Measurements from ENCODE around the gene NRSN2.
"Not testable (repeated sequence)": the region's sequence is repeated elsewhere in the genome, so short reads cannot be mapped to it uniquely, and the experiment has no call there.

NRSN2 gene

DNA sequence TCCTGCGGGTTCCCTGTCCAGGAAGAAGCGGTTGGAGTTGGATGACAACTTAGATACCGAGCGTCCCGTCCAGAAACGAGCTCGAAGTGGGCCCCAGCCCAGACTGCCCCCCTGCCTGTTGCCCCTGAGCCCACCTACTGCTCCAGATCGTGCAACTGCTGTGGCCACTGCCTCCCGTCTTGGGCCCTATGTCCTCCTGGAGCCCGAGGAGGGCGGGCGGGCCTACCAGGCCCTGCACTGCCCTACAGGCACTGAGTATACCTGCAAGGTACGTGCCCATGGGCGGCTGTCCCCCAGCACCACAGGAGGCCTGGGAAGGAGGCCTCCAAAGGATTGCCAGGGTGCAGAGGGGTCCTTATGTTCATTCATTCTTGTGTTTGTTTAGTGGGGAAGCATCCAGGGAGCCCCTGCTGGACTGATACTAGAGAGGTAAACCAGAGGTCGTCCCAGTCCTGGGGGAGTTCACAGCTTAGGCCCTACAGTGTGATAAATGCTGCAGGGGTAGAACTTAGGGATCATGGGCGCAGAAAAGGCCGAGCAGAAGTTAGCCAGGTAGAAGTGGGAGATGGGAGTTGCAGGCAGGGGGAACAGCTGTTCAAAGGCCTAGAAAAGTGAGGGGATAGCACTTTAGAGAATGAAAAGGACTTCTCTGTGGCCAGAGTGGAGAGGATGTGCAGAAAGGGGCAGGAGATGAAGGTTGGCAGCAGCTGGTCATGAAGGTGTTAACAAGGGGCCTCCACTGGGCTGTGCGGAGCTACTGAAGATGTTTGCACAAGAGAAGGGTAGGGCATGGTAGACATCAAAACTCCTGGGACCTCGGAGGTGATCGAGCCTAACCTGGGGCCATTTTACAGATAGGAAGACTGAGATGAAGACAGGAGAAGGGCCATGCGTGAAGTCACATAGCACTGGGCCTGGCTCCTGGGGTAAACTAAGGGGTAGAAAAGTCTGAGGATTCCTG lies 41.4 kb downstream of the NRSN2 start:
- WGBS (ENCODE audit: insufficient coverage): 96% methylated on average over 20 of the region's 21 CpGs
- Histone ChIP-seq H3K4me1 (ENCODE audit: control extremely low read depth in 1 of 4, control insufficient read depth in 4 of 4, insufficient read depth in 4 of 4, low read length in 3 of 4) (no peaks in the 10 kb centered on the region), H3K36me3 (ENCODE audit: control insufficient read depth in 4 of 4, insufficient read depth in 4 of 4, low read length in 3 of 4) (peaks cover 2 to 54% (median 32%) of the 10 kb centered on the region in 4 experiments), H3K4me3 (ENCODE audit: control insufficient read depth in 1 of 7, extremely low read depth in 1 of 7, insufficient read depth in 4 of 7, low read depth in 2 of 7, low read length in 6 of 7) (no peak overlapping the region), H3K27ac (ENCODE audit: insufficient read depth in 1 of 2, low read depth in 1 of 2, low read length in 2 of 2, poor library complexity in 1 of 2, severe bottlenecking in 2 of 2) (no peak overlapping the region), H3K9me3 (ENCODE audit: control extremely low read depth in 1 of 5, control insufficient read depth in 4 of 5, insufficient read depth in 2 of 5, low read depth in 1 of 5, low read length in 4 of 5) (no peaks in the 10 kb centered on the region), H3K27me3 (replicated peaks in 2 of 5; ENCODE audit: control insufficient read depth in 4 of 5, insufficient read depth in 5 of 5, low read length in 4 of 5) (no peaks in the 10 kb centered on the region)
- POLR2A ChIA-PET: no interaction called here
- DNase-seq: no peak
- CTCF ChIA-PET: interaction anchor here (1.4 to 1.8 kb wide), 3 partner anchors 8 to 19 kb away, joined by 3 to 5 read pairs (median 3); no protein-coding TSS in a partner anchor

DNA sequence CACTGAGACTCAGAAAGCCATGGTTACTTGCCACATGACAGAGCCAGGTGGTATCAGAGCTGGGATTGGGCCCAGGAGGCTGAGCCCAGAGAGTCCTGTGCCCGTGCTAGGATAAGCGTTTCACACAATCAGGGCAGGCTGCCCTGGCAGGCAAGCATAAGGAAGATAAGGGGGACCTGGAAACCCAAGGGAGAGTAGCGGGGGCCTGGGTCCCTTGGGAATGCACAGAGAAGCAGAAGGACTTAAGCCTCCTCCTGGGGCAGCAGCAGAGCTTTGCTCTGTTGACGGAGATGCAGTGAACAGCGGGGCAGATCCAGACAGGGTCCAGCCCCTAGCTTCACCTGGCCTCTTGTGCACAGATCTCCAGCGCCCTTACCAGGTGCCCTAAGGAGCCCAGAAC lies 42.3 kb downstream of the NRSN2 start:
- peaks cover 2 to 60% (median 35%) of the 10 kb centered on the region in 4 experiments for H3K36me3 ChIP-seq (ENCODE audit: control insufficient read depth in 4 of 4, insufficient read depth in 4 of 4, low read length in 3 of 4)
- ChIA-PET POLR2A (no interaction called here), CTCF (interaction anchor here (1.6 kb wide), 1 partner anchor 42 kb away, joined by 3 read pairs; no protein-coding TSS in a partner anchor)
- no peaks in the 10 kb centered on the region for H3K27me3 ChIP-seq (replicated peaks in 2 of 5; ENCODE audit: control insufficient read depth in 4 of 5, insufficient read depth in 5 of 5, low read length in 4 of 5)
- H3K4me3 ChIP-seq (ENCODE audit: control insufficient read depth in 1 of 7, extremely low read depth in 1 of 7, insufficient read depth in 4 of 7, low read depth in 2 of 7, low read length in 6 of 7): peak overlapping the region in 1 of 7 experiments; percentile 6
- H3K9me3 ChIP-seq (ENCODE audit: control extremely low read depth in 1 of 5, control insufficient read depth in 4 of 5, insufficient read depth in 2 of 5, low read depth in 1 of 5, low read length in 4 of 5): no peaks in the 10 kb centered on the region
- 98% methylated on average over 5 of the region's 6 CpGs for WGBS (ENCODE audit: insufficient coverage)
- DNase-seq: no peak
- H3K27ac ChIP-seq (ENCODE audit: insufficient read depth in 1 of 2, low read depth in 1 of 2, low read length in 2 of 2, poor library complexity in 1 of 2, severe bottlenecking in 2 of 2): no peak overlapping the region
- H3K4me1 ChIP-seq (ENCODE audit: control extremely low read depth in 1 of 4, control insufficient read depth in 4 of 4, insufficient read depth in 4 of 4, low read length in 3 of 4): no peaks in the 10 kb centered on the region

DNA sequence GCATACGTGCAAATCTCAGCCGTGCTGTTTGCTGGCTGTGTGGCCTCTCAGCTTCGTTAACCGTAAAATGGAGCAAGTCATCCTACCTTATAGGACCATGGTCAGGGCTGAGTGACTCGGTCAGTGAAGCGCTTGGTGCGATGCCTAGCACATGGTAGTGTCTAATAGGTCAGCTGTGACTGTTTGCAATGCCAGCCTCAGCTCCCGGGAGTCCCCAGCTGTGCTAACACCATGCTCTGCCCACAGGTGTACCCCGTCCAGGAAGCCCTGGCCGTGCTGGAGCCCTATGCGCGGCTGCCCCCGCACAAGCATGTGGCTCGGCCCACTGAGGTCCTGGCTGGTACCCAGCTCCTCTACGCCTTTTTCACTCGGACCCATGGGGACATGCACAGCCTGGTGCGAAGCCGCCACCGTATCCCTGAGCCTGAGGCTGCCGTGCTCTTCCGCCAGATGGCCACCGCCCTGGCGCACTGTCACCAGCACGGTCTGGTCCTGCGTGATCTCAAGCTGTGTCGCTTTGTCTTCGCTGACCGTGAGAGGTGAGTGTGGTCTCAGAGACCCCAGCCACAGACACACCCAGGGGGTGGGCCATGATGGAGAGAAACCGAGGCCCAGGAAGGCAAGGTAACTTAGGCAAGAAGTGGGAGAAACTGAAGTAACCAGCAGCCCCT lies 44.3 kb downstream of the NRSN2 start:
- Histone ChIP-seq H3K27me3 (replicated peaks in 2 of 5; ENCODE audit: control insufficient read depth in 4 of 5, insufficient read depth in 5 of 5, low read length in 4 of 5) (no peaks in the 10 kb centered on the region), H3K4me3 (ENCODE audit: control insufficient read depth in 1 of 7, extremely low read depth in 1 of 7, insufficient read depth in 4 of 7, low read depth in 2 of 7, low read length in 6 of 7) (no peak overlapping the region), H3K9me3 (ENCODE audit: control extremely low read depth in 1 of 5, control insufficient read depth in 4 of 5, insufficient read depth in 2 of 5, low read depth in 1 of 5, low read length in 4 of 5) (no peaks in the 10 kb centered on the region), H3K36me3 (ENCODE audit: control insufficient read depth in 4 of 4, insufficient read depth in 4 of 4, low read length in 3 of 4) (peaks cover 7 to 73% (median 51%) of the 10 kb centered on the region in 4 experiments), H3K4me1 (ENCODE audit: control extremely low read depth in 1 of 4, control insufficient read depth in 4 of 4, insufficient read depth in 4 of 4, low read length in 3 of 4) (no peaks in the 10 kb centered on the region), H3K27ac (ENCODE audit: insufficient read depth in 1 of 2, low read depth in 1 of 2, low read length in 2 of 2, poor library complexity in 1 of 2, severe bottlenecking in 2 of 2) (no peak overlapping the region)
- CTCF ChIA-PET: interaction anchor here (1.0 to 1.6 kb wide), 3 partner anchors 8 to 40 kb away, joined by 3 read pairs; no protein-coding TSS in a partner anchor
- POLR2A ChIA-PET: no interaction called here
- WGBS (ENCODE audit: insufficient coverage): over 99% methylated on average over 26 of the region's 29 CpGs
- no peak for DNase-seq

DNA sequence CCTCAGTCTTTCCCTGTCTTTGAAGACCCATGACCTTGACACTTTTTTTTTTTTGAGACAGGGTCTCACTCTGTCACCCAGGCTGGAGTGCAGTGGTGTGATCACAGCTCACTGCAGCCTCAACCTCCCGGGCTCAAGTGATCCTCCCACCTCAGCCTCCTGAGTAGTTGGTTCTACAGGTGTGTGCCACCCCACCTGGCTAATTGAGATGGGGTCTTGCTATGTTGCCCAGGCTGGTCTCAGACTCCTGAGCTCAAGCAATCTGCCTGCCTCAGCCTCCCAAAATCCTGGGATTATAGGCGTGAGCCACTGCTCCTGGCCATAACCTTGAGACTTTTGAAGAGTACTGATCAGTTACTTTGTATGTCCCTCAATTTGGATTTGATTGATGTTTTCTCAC lies 46.4 kb downstream of the NRSN2 start:
- not testable (repeated sequence) for DNase-seq; H3K4me3 ChIP-seq (ENCODE audit: control insufficient read depth in 1 of 7, extremely low read depth in 1 of 7, insufficient read depth in 4 of 7, low read depth in 2 of 7, low read length in 6 of 7); H3K27me3 ChIP-seq (replicated peaks in 2 of 5; ENCODE audit: control insufficient read depth in 4 of 5, insufficient read depth in 5 of 5, low read length in 4 of 5); H3K9me3 ChIP-seq (ENCODE audit: control extremely low read depth in 1 of 5, control insufficient read depth in 4 of 5, insufficient read depth in 2 of 5, low read depth in 1 of 5, low read length in 4 of 5); H3K4me1 ChIP-seq (ENCODE audit: control extremely low read depth in 1 of 4, control insufficient read depth in 4 of 4, insufficient read depth in 4 of 4, low read length in 3 of 4); H3K27ac ChIP-seq (ENCODE audit: insufficient read depth in 1 of 2, low read depth in 1 of 2, low read length in 2 of 2, poor library complexity in 1 of 2, severe bottlenecking in 2 of 2)
- H3K36me3 ChIP-seq (ENCODE audit: control insufficient read depth in 4 of 4, insufficient read depth in 4 of 4, low read length in 3 of 4): peaks cover 6 to 83% (median 59%) of the 10 kb centered on the region in 4 experiments
- POLR2A ChIA-PET: interaction anchor here (0.6 kb wide), 1 partner anchor 131 kb away, joined by 3 read pairs; no protein-coding TSS in a partner anchor
- CTCF ChIA-PET: interaction anchor here (0.7 to 2.3 kb wide), 2 partner anchors 38 to 39 kb away, joined by 3 to 6 read pairs; no protein-coding TSS in a partner anchor
- 100% methylated on average over 2 of the region's 2 CpGs for WGBS (ENCODE audit: insufficient coverage)

DNA sequence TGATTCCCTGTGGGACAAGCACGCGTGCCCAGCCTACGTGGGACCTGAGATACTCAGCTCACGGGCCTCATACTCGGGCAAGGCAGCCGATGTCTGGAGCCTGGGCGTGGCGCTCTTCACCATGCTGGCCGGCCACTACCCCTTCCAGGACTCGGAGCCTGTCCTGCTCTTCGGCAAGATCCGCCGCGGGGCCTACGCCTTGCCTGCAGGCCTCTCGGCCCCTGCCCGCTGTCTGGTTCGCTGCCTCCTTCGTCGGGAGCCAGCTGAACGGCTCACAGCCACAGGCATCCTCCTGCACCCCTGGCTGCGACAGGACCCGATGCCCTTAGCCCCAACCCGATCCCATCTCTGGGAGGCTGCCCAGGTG lies 49.3 kb downstream of the NRSN2 start:
- CTCF ChIA-PET: interaction anchor here (0.8 to 2.1 kb wide), 2 partner anchors 8 to 11 kb away, joined by 3 to 8 read pairs; no protein-coding TSS in a partner anchor

DNA sequence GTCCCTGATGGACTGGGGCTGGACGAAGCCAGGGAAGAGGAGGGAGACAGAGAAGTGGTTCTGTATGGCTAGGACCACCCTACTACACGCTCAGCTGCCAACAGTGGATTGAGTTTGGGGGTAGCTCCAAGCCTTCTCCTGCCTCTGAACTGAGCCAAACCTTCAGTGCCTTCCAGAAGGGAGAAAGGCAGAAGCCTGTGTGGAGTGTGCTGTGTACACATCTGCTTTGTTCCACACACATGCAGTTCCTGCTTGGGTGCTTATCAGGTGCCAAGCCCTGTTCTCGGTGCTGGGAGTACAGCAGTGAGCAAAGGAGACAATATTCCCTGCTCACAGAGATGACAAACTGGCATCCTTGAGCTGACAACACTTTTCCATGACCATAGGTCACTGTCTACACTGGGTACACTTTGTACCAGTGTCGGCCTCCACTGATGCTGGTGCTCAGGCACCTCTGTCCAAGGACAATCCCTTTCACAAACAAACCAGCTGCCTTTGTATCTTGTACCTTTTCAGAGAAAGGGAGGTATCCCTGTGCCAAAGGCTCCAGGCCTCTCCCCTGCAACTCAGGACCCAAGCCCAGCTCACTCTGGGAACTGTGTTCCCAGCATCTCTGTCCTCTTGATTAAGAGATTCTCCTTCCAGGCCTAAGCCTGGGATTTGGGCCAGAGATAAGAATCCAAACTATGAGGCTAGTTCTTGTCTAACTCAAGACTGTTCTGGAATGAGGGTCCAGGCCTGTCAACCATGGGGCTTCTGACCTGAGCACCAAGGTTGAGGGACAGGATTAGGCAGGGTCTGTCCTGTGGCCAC lies 49.9 kb downstream of the NRSN2 start:
- no peak overlapping the region for H3K4me3 ChIP-seq (ENCODE audit: control insufficient read depth in 1 of 7, extremely low read depth in 1 of 7, insufficient read depth in 4 of 7, low read depth in 2 of 7, low read length in 6 of 7)
- WGBS (ENCODE audit: insufficient coverage): 71% methylated on average over 2 of the region's 4 CpGs
- ChIA-PET CTCF (interaction anchor here (0.8 to 2.1 kb wide), 2 partner anchors 9 to 10 kb away, joined by 3 to 8 read pairs; no protein-coding TSS in a partner anchor), POLR2A (no interaction called here)
- no peaks in the 10 kb centered on the region for H3K27me3 ChIP-seq (replicated peaks in 2 of 5; ENCODE audit: control insufficient read depth in 4 of 5, insufficient read depth in 5 of 5, low read length in 4 of 5)
- no peak overlapping the region for H3K27ac ChIP-seq (ENCODE audit: insufficient read depth in 1 of 2, low read depth in 1 of 2, low read length in 2 of 2, poor library complexity in 1 of 2, severe bottlenecking in 2 of 2)
- no peaks in the 10 kb centered on the region for H3K9me3 ChIP-seq (ENCODE audit: control extremely low read depth in 1 of 5, control insufficient read depth in 4 of 5, insufficient read depth in 2 of 5, low read depth in 1 of 5, low read length in 4 of 5)
- H3K36me3 ChIP-seq (ENCODE audit: control insufficient read depth in 4 of 4, insufficient read depth in 4 of 4, low read length in 3 of 4): peaks cover 6 to 57% (median 40%) of the 10 kb centered on the region in 4 experiments
- peaks cover 0 to 12% (median 3%) of the 10 kb centered on the region in 4 experiments for H3K4me1 ChIP-seq (ENCODE audit: control extremely low read depth in 1 of 4, control insufficient read depth in 4 of 4, insufficient read depth in 4 of 4, low read length in 3 of 4)
- no peak for DNase-seq

More for the DNA sequence above, 49.3 kb downstream of the NRSN2 start:
- Histone ChIP-seq H3K4me3 (ENCODE audit: control insufficient read depth in 1 of 7, extremely low read depth in 1 of 7, insufficient read depth in 4 of 7, low read depth in 2 of 7, low read length in 6 of 7) (no peak overlapping the region), H3K4me1 (ENCODE audit: control extremely low read depth in 1 of 4, control insufficient read depth in 4 of 4, insufficient read depth in 4 of 4, low read length in 3 of 4) (peaks cover 0 to 10% (median 2%) of the 10 kb centered on the region in 4 experiments), H3K36me3 (ENCODE audit: control insufficient read depth in 4 of 4, insufficient read depth in 4 of 4, low read length in 3 of 4) (peaks cover 6 to 61% (median 42%) of the 10 kb centered on the region in 4 experiments), H3K27ac (ENCODE audit: insufficient read depth in 1 of 2, low read depth in 1 of 2, low read length in 2 of 2, poor library complexity in 1 of 2, severe bottlenecking in 2 of 2) (no peak overlapping the region), H3K9me3 (ENCODE audit: control extremely low read depth in 1 of 5, control insufficient read depth in 4 of 5, insufficient read depth in 2 of 5, low read depth in 1 of 5, low read length in 4 of 5) (no peaks in the 10 kb centered on the region), H3K27me3 (replicated peaks in 2 of 5; ENCODE audit: control insufficient read depth in 4 of 5, insufficient read depth in 5 of 5, low read length in 4 of 5) (no peaks in the 10 kb centered on the region)
- no peak for DNase-seq
- POLR2A ChIA-PET: no interaction called here
- 99% methylated on average over 23 of the region's 24 CpGs for WGBS (ENCODE audit: insufficient coverage)

Data from common myeloid progenitor, CD34-positive (primary cell).